SU-DHL-6 (cell line): Measurements from ENCODE around the gene PGA4.
"Not testable (repeated sequence)": the region's sequence is repeated elsewhere in the genome, so short reads cannot be mapped to it uniquely, and the experiment has no call there.

Experiments used
- EZH2phosphoT487 ChIP-seq: fragments of 200-600 bp; sonication (generic), shearing (Covaris generic); conservative IDR thresholded peaks from 2 replicates; pipeline ENCODE4 v1.6.1; 2018; ENCODE audit warnings: mild to moderate bottlenecking, antibody characterized with exemption, low read length, moderate library complexity, mixed read lengths
- TF ChIP-seq, protein P1 (sequence below): fragments of 200-600 bp; sonication (generic); IDR thresholded peaks from one replicate; pipeline ENCODE4 v1.5.1; 2017; ENCODE audit warnings: antibody characterized with exemption, mild to moderate bottlenecking, low read length, moderate library complexity; ENCODE audit not compliant: insufficient read depth, poor library complexity, severe bottlenecking

GRCh38 chr11:61241526-61241925 is 19.4 kb downstream of the PGA4 start:
- TF ChIP-seq EZH2phosphoT487, result not testable (repeated sequence)
- TF ChIP-seq, protein P1, sequence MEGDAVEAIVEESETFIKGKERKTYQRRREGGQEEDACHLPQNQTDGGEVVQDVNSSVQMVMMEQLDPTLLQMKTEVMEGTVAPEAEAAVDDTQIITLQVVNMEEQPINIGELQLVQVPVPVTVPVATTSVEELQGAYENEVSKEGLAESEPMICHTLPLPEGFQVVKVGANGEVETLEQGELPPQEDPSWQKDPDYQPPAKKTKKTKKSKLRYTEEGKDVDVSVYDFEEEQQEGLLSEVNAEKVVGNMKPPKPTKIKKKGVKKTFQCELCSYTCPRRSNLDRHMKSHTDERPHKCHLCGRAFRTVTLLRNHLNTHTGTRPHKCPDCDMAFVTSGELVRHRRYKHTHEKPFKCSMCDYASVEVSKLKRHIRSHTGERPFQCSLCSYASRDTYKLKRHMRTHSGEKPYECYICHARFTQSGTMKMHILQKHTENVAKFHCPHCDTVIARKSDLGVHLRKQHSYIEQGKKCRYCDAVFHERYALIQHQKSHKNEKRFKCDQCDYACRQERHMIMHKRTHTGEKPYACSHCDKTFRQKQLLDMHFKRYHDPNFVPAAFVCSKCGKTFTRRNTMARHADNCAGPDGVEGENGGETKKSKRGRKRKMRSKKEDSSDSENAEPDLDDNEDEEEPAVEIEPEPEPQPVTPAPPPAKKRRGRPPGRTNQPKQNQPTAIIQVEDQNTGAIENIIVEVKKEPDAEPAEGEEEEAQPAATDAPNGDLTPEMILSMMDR, result not testable (repeated sequence)
